HepG2 (cell line): ENCODE measurements around the gene PPP1R9B. TPM values are rescaled to one million over a fixed set of nuclear protein-coding genes. Genes with fewer than 3 reads are reported as not detected.

Source experiments
- ATAC-seq: fragments of 200-7000 bp; cut with Tn5 transposase; 3 replicates; pipeline ENCODE4 v1.9.1; 2020; ENCODE audit warnings: mild to moderate bottlenecking, moderate library complexity
- BruUV-seq: library from RNA; stranded (reverse); fragments of 400-500 nt; replicated peaks from 2 replicates; lab custom pipeline; 2021; lab: Mats Ljungman, UMichigan
- CTCF ChIA-PET: fragments of 300-600 bp; formaldehyde crosslinking; extraction: SDS; loops from one replicate; lab custom pipeline; 2021; ENCODE audit warnings: low total read pairs, inconsistent platforms, low intra/inter-chr PET ratio; lab: Yijun Ruan, JAX
- POLR2A ChIA-PET: fragments of 350-600 bp; sonication (Branson Sonifier 250); formaldehyde crosslinking; loops from one replicate; lab custom pipeline; 2020; ENCODE audit warnings: antibody characterized with exemption, inconsistent platforms; lab: Yijun Ruan, JAX
- DNase-seq: peaks from one replicate; pipeline ENCODE4 v3.0.0-alpha.2; 2015; ENCODE audit warnings: low spot score
- FAIRE-seq: peaks from 3 replicates; lab custom pipeline; 2011; peaks lifted over from hg19 to GRCh38; lab: Jason Lieb, UNC
- H2AFZ ChIP-seq: one replicate; pipeline ENCODE4 v1.6.1; 2011; ENCODE audit warnings: low read length, inconsistent platforms
- H3K27ac ChIP-seq: fragments of 300-600 bp; 3 replicates; pipeline ENCODE4 v1.8.0; 2011; ENCODE audit warnings: mixed run types, mild to moderate bottlenecking, mixed read lengths, low read length, inconsistent platforms; ENCODE audit not compliant: insufficient read depth; ENCODE audit errors: extremely low read length
- H3K27me3 ChIP-seq, 2 experiments: fragments of 200-600 bp in 1 of 2; 2 replicates in 1 of 2; 3 replicates in 1 of 2; pipeline versions ENCODE4 v1.6.0 to v1.8.0; 2011; ENCODE audit warnings: low read length in 2 of 2, mild to moderate bottlenecking in 2 of 2, moderate library complexity in 2 of 2, inconsistent platforms in 1 of 2; ENCODE audit not compliant: insufficient read depth in 2 of 2, control insufficient read depth in 1 of 2
- H3K36me3 ChIP-seq, 2 experiments: fragments of 200-600 bp in 1 of 2; replicated peaks in 1 of 2; 2 replicates in 1 of 2; 3 replicates in 1 of 2; pipeline versions ENCODE4 v1.5.1 to v1.8.0; 2011; ENCODE audit warnings: low read length in 2 of 2, inconsistent platforms in 1 of 2; ENCODE audit not compliant: insufficient read depth in 2 of 2, control insufficient read depth in 1 of 2
- H3K4me1 ChIP-seq: 2 replicates; pipeline ENCODE4 v1.5.1; 2012; ENCODE audit warnings: low read length, inconsistent platforms; ENCODE audit not compliant: insufficient read depth
- H3K4me2 ChIP-seq: 2 replicates; pipeline ENCODE4 v1.6.0; 2011; ENCODE audit warnings: low read depth, low read length, inconsistent platforms
- H3K4me3 ChIP-seq, 3 experiments: fragments of 200-600 bp in 1 of 3; sonication (generic), shearing (Covaris generic) in 1 of 3; replicated peaks in 1 of 3; 2 replicates each; pipeline ENCODE4 v1.5.1; 2011 to 2016; ENCODE audit warnings: low read length in 3 of 3, inconsistent platforms in 2 of 3, low read depth in 2 of 3, mild to moderate bottlenecking in 2 of 3, control low read depth in 1 of 3, mixed read lengths in 1 of 3; ENCODE audit not compliant: insufficient read depth in 1 of 3
- H3K79me2 ChIP-seq: one replicate; pipeline ENCODE4 v1.6.1; 2011; ENCODE audit warnings: low read length, inconsistent platforms; ENCODE audit not compliant: insufficient read depth
- H3K9ac ChIP-seq: 2 replicates; pipeline ENCODE4 v1.6.0; 2011; ENCODE audit warnings: mild to moderate bottlenecking, low read depth, low read length, inconsistent platforms; ENCODE audit not compliant: insufficient read depth
- H3K9me3 ChIP-seq: 2 replicates; pipeline ENCODE4 v1.5.1; 2012; ENCODE audit warnings: mild to moderate bottlenecking, low read length
- H4K20me1 ChIP-seq: 2 replicates; pipeline ENCODE4 v1.6.0; 2011; ENCODE audit warnings: inconsistent platforms, mild to moderate bottlenecking, low read length, moderate library complexity; ENCODE audit not compliant: insufficient read depth
- ATRX ChIP-seq: sonication (generic); formaldehyde crosslinking; IDR thresholded peaks from 2 replicates; pipeline ENCODE4 v1.4.0; 2020; ENCODE audit warnings: missing genetic modification reagents, borderline replicate concordance
- BATF2 ChIP-seq: sonication (generic); formaldehyde crosslinking; IDR thresholded peaks from 2 replicates; pipeline ENCODE4 v1.8.0; 2022; ENCODE audit warnings: mild to moderate bottlenecking, missing genetic modification reagents, moderate library complexity
- CENPX ChIP-seq: sonication (generic); formaldehyde crosslinking; IDR thresholded peaks from 2 replicates; pipeline ENCODE4 v1.9.0; 2021; ENCODE audit warnings: mild to moderate bottlenecking, missing genetic modification reagents, moderate library complexity
- CREM ChIP-seq, 2 experiments: sonication (generic) in 1 of 2; formaldehyde crosslinking in 1 of 2; IDR thresholded peaks; 2 replicates each; pipeline versions ENCODE4 v1.4.0 to v1.6.1; 2016 to 2020; ENCODE audit warnings: antibody characterized with exemption in 1 of 2, mild to moderate bottlenecking in 1 of 2, missing genetic modification reagents in 1 of 2
- FIP1L1 ChIP-seq: fragments of 200-400 bp; formaldehyde crosslinking; IDR thresholded peaks from 2 replicates; pipeline ENCODE4 v1.6.1; 2018; ENCODE audit warnings: low read depth, mild to moderate bottlenecking, low read length, moderate library complexity, borderline replicate concordance; ENCODE audit not compliant: insufficient read depth
- FOXJ3 ChIP-seq: sonication (generic); formaldehyde crosslinking; IDR thresholded peaks from 2 replicates; pipeline ENCODE4 v1.4.0; 2020; ENCODE audit warnings: missing genetic modification reagents, mild to moderate bottlenecking, borderline replicate concordance
- LRRFIP1 ChIP-seq: sonication (generic); formaldehyde crosslinking; conservative IDR thresholded peaks from 2 replicates; pipeline ENCODE4 v1.4.0; 2020; ENCODE audit warnings: missing genetic modification reagents
- MEIS2 ChIP-seq: sonication (generic); formaldehyde crosslinking; IDR thresholded peaks from 2 replicates; pipeline ENCODE4 v1.9.0; 2021; ENCODE audit warnings: mild to moderate bottlenecking, missing genetic modification reagents
- MLX ChIP-seq: IDR thresholded peaks from 2 replicates; pipeline ENCODE4 v1.6.1; 2016
- NR2F6 ChIP-seq, 2 experiments: IDR thresholded peaks; 2 replicates each; pipeline ENCODE4 v1.6.1; 2016; ENCODE audit warnings: antibody characterized with exemption in 1 of 2, mild to moderate bottlenecking in 1 of 2
- POLR2AphosphoS2 ChIP-seq: IDR thresholded peaks from 2 replicates; pipeline ENCODE4 v1.6.1; 2011; ENCODE audit warnings: low read depth, low read length, improper control_type of control experiment
- SMARCC2 ChIP-seq: fragments of 450-650 bp; IDR thresholded peaks from 2 replicates; pipeline ENCODE4 v1.6.1; 2017; ENCODE audit warnings: antibody characterized with exemption, mild to moderate bottlenecking
- SNAPC5 ChIP-seq: sonication (generic); formaldehyde crosslinking; IDR thresholded peaks from 2 replicates; pipeline ENCODE4 v1.8.1; 2023; ENCODE audit warnings: mild to moderate bottlenecking, missing genetic modification reagents, borderline replicate concordance
- SOX13 ChIP-seq, 3 experiments: fragments of 450-650 bp in 1 of 3; sonication (generic) in 1 of 3; formaldehyde crosslinking in 1 of 3; IDR thresholded peaks in 2 of 3; conservative IDR thresholded peaks in 1 of 3; 2 replicates each; pipeline versions ENCODE4 v1.5.0 to v1.6.1; 2016 to 2020; ENCODE audit warnings: antibody characterized with exemption in 1 of 3, mild to moderate bottlenecking in 1 of 3, missing compliant biosample characterization in 1 of 3, missing genetic modification reagents in 1 of 3, moderate library complexity in 1 of 3
- SYNCRIP ChIP-seq: fragments of 200-400 bp; formaldehyde crosslinking; IDR thresholded peaks from 2 replicates; pipeline ENCODE4 v1.6.1; 2018; ENCODE audit warnings: mild to moderate bottlenecking, low read depth, low read length; ENCODE audit not compliant: insufficient read depth
- TOE1 ChIP-seq: sonication (generic); formaldehyde crosslinking; IDR thresholded peaks from 2 replicates; pipeline ENCODE4 v1.4.0; 2020; ENCODE audit warnings: mild to moderate bottlenecking, missing genetic modification reagents
- YEATS4 ChIP-seq: sonication (generic); formaldehyde crosslinking; IDR thresholded peaks from 2 replicates; pipeline ENCODE4 v1.4.0; 2020; ENCODE audit warnings: missing genetic modification reagents, borderline replicate concordance
- ZBTB20 ChIP-seq: sonication (generic); formaldehyde crosslinking; IDR thresholded peaks from 2 replicates; pipeline ENCODE4 v1.8.1; 2023; ENCODE audit warnings: missing genetic modification reagents, low read depth, mild to moderate bottlenecking, borderline replicate concordance
- ZBTB42 ChIP-seq: sonication (generic); formaldehyde crosslinking; IDR thresholded peaks from 2 replicates; pipeline ENCODE4 v1.5.0; 2020; ENCODE audit warnings: mild to moderate bottlenecking, missing genetic modification reagents
- WGBS: methylation state at CpG from one replicate; pipeline ENCODE4 v1.1.6; 2017; ENCODE audit warnings: low lambda C conversion rate; 5-methylcytosine and 5-hydroxymethylcytosine counted together
- in situ Hi-C: cut with HindIII; loops from 2 replicates; pipeline ENCODE4 v1.10.0; 2017; ENCODE audit warnings: low pct_unique_long_range_greater_than_20kb; ENCODE audit not compliant: extremely low pct_ligation_motif_present
- intact Hi-C: fragments of 100-400 bp; cut with micrococcal nuclease; formaldehyde crosslinking; loops from one replicate; pipeline ENCODE4 v1.10.0; 2022; ENCODE audit not compliant: unreplicated experiment
- polyA plus RNA-seq, 8 experiments: library from polyadenylated mRNA; depleted of rRNA in 3 of 8; stranded (reverse) in 7 of 8; unstranded in 1 of 8; fragments of >200 nt; fragmentation: Illumina TruSeq in 4 of 8; extraction: Trizol in 4 of 8; gene quantifications; 2 replicates each; pipeline versions ENCODE4 v1.2.1 to v1.2.3, GENCODE V29; 2011 to 2016; ENCODE audit warnings: low read depth in 4 of 8, missing spikeins in 1 of 8, mixed read lengths in 1 of 8; ENCODE audit not compliant: insufficient read depth in 1 of 8
- total RNA-seq, 5 experiments: library from RNA; depleted of rRNA; stranded (reverse); fragments of >200 nt; fragmentation: Illumina TruSeq; extraction: Trizol; gene quantifications; 2 replicates each; pipeline ENCODE4 v1.2.3, GENCODE V29; 2016; ENCODE audit warnings: low read depth in 1 of 5

Gene PPP1R9B
- total and polyA plus RNA-seq, 2 of the 13 experiments (the other 11 are each of a cell fraction or from before 2014, with no cell fraction given): 9.4 to 15.8 TPM

- Histone ChIP-seq H3K79me2 (peaks cover 25% of the 10 kb centered on the region), H2AFZ (no peak overlapping the region), H3K27me3 (no peaks in the 10 kb centered on the region; a peak in 2 of 5 replicates), H3K36me3 (peaks cover 17 to 21% of the 10 kb centered on the region in 2 experiments), H3K9ac (peak overlapping the region; percentile 83), H4K20me1 (peaks cover 11% of the 10 kb centered on the region; the same call in 1 of the 2 replicates), H3K9me3 (no peaks in the 10 kb centered on the region), H3K4me1 (peaks cover 57% of the 10 kb centered on the region), H3K4me2 (peak overlapping the region; percentile 100), H3K4me3 (peak overlapping the region; percentile 70 to 86 (median 84)), H3K27ac (peak overlapping the region; percentile 95)
- WGBS: 5% methylated on average over 12 of the region's 25 CpGs
- peak; percentile 23 for ATAC-seq
- CTCF ChIA-PET: no interaction called here
- DNase-seq: peak; percentile 51
- intact Hi-C loops (loop anchor here (1.0 kb wide), 1 partner anchor 8 kb away; no protein-coding TSS in a partner anchor), in situ Hi-C loops (no loop called here)
- POLR2A ChIA-PET: interaction anchor here (1.0 to 3.0 kb wide), 3 partner anchors 37 to 54 kb away, joined by 4 to 10 read pairs (median 8); partner anchors contain the start of gene PDK2
- no peak for FAIRE-seq
- BruUV-seq: no TSS peak
- TF ChIP-seq LRRFIP1 (CRISPR knock-in tag) (no peak), MLX (CRISPR knock-in tag) (no peak), YEATS4 (CRISPR knock-in tag) (no peak), NR2F6 (IDR thresholded peaks at IDR 0.05) (no peak), NR2F6 (CRISPR knock-in tag; IDR thresholded peaks at IDR 0.05) (0 out of 2 replicates have a peak, but pooled peaks have one; percentile 14), FIP1L1 (no peak), MEIS2 (no peak; the same call in 1 of the 2 replicates), SYNCRIP (no peak), ZBTB42 (CRISPR knock-in tag) (no peak), TOE1 (CRISPR knock-in tag) (no peak), ZBTB20 (CRISPR knock-in tag) (no peak), POLR2AphosphoS2 (no peak), SMARCC2 (no peak), FOXJ3 (no peak), SNAPC5 (CRISPR knock-in tag) (no peak), CENPX (CRISPR knock-in tag) (no peak), ATRX (CRISPR knock-in tag) (no peak), CREM (IDR thresholded peaks at IDR 0.05) (no peak), CREM (CRISPR knock-in tag; IDR thresholded peaks at IDR 0.05) (no peak), SOX13 (IDR thresholded peaks at IDR 0.05) (no peak), SOX13 (CRISPR knock-in tag; conservative IDR thresholded peaks at IDR 0.05 in 1 of 2, IDR thresholded peaks at IDR 0.05 in 1 of 2) (no peak; a peak in 1 of 4 replicates), BATF2 (CRISPR knock-in tag) (no peak)
Measured at GRCh38 chr17:50148226-50149090, 2.0 kb downstream of the PPP1R9B start.
